ENCODE measurements around the gene KIF11.

GRCh38 chr10:92559046-92559445 lies 33.9 kb upstream of the KIF11 start:
- no peak for TF ChIP-seq CTCF (IDR thresholded peaks at IDR 0.05 in 8 of 11, conservative IDR thresholded peaks at IDR 0.05 in 3 of 11)
- no peak for TF ChIP-seq POLR2A (IDR thresholded peaks at IDR 0.05)
